MM.1S (cell line): Measurements from ENCODE around the gene RFFL.

Experiments used
- DNase-seq: peaks from one replicate; pipeline ENCODE4 v3.0.0-alpha.2; 2015
- H2AFZ ChIP-seq: fragments of 300-600 bp; sonication (generic); 2 replicates; pipeline ENCODE4 v1.6.0; 2016; ENCODE audit warnings: antibody characterized with exemption, low read length
- H3F3A ChIP-seq: fragments of 300-600 bp; sonication (generic); 2 replicates; pipeline ENCODE4 v1.6.1; 2016; ENCODE audit warnings: mild to moderate bottlenecking, antibody characterized with exemption, low read length, moderate library complexity, mixed read lengths; ENCODE audit not compliant: insufficient read depth
- H3K27ac ChIP-seq: fragments of 300-600 bp; sonication (generic); 2 replicates; pipeline ENCODE4 v1.5.1; 2016; ENCODE audit warnings: mild to moderate bottlenecking, low read length
- H3K27me3 ChIP-seq: fragments of 300-600 bp; sonication (generic); replicated peaks from 2 replicates; pipeline ENCODE4 v1.6.0; 2016; ENCODE audit warnings: low read length; ENCODE audit not compliant: insufficient read depth
- H3K36me3 ChIP-seq: fragments of 300-600 bp; sonication (generic); replicated peaks from 2 replicates; pipeline ENCODE4 v1.6.1; 2016; ENCODE audit warnings: mild to moderate bottlenecking, low read length, mixed read lengths; ENCODE audit not compliant: insufficient read depth
- H3K4me1 ChIP-seq: fragments of 300-600 bp; sonication (generic); 2 replicates; pipeline ENCODE4 v1.6.1; 2016; ENCODE audit warnings: low read length, mixed read lengths
- H3K4me2 ChIP-seq: fragments of 300-600 bp; sonication (generic); 2 replicates; pipeline ENCODE4 v1.6.0; 2016; ENCODE audit warnings: low read depth, low read length
- H3K4me3 ChIP-seq: fragments of 300-600 bp; sonication (generic); 2 replicates; pipeline ENCODE4 v1.5.1; 2016; ENCODE audit warnings: low read length, mixed read lengths
- H3K79me2 ChIP-seq: fragments of 300-600 bp; sonication (generic); 2 replicates; pipeline ENCODE4 v1.6.1; 2016; ENCODE audit warnings: mixed run types, low read length, mixed read lengths
- H3K9ac ChIP-seq: fragments of 300-600 bp; sonication (generic); 2 replicates; pipeline ENCODE4 v1.6.1; 2016; ENCODE audit warnings: low read length, mixed read lengths
- H3K9me2 ChIP-seq: fragments of 300-600 bp; sonication (generic); replicated peaks from 2 replicates; pipeline ENCODE4 v1.6.1; 2016; ENCODE audit warnings: mild to moderate bottlenecking, low read length, mixed read lengths; ENCODE audit not compliant: insufficient read depth
- H3K9me3 ChIP-seq: fragments of 300-600 bp; sonication (generic); replicated peaks from 2 replicates; pipeline ENCODE4 v1.6.1; 2016; ENCODE audit warnings: mild to moderate bottlenecking, low read length, mixed read lengths; ENCODE audit not compliant: insufficient read depth
- H4K20me1 ChIP-seq: fragments of 300-600 bp; sonication (generic); 2 replicates; pipeline ENCODE4 v1.6.1; 2016; ENCODE audit warnings: mild to moderate bottlenecking, low read length, moderate library complexity, mixed read lengths; ENCODE audit not compliant: insufficient read depth
- EZH2 ChIP-seq: fragments of 300-600 bp; sonication (generic); optimal IDR thresholded peaks from 2 replicates; pipeline ENCODE3; 2017; ENCODE audit warnings: low read depth, mild to moderate bottlenecking, antibody characterized with exemption, low read length, mixed read lengths
- EZH2phosphoT487 ChIP-seq: fragments of 300-600 bp; sonication (generic); IDR thresholded peaks from 2 replicates; pipeline ENCODE4 v1.6.1; 2018; ENCODE audit warnings: antibody characterized with exemption, low read length
- TF ChIP-seq, protein P1 (sequence below): fragments of 300-600 bp; sonication (generic); IDR thresholded peaks from 2 replicates; pipeline ENCODE4 v1.5.1; 2016; ENCODE audit warnings: antibody characterized with exemption, low read length, mixed read lengths

RFFL gene

DNA sequence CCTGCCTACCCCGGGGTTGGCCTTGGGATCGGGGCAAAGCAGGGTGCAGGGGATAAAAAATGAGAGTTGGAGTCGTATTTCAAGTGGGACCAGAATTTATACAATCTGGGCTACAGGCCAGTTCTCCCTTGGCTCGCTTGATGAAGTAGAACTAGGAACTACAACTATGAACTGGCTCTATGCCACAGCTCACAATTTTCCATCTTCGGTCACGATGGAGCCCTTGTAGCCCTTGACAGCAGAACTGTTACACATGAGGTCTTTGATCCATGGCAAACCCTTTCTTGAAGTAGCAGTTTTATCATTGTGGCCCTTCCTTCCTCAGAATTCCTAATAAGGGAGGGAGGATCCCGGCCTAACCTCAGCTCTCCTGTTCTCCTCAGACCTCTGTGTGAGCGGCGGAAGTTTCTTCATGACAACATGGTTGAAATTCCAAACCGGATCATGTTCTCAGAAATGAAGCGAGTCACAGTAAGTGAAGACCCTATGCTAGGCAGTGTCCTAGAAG lies 66.1 kb downstream of the RFFL start:
- Histone ChIP-seq H3K36me3 (peaks cover 10% of the 10 kb centered on the region; the same call in 1 of the 2 replicates), H3K4me2 (no peak overlapping the region), H3K9me2 (no peaks in the 10 kb centered on the region), H3K27ac (no peak overlapping the region), H3K9me3 (no peaks in the 10 kb centered on the region), H3K27me3 (no peaks in the 10 kb centered on the region), H2AFZ (no peak overlapping the region), H3K79me2 (peaks cover 9% of the 10 kb centered on the region), H3K9ac (no peak overlapping the region), H3K4me1 (peaks cover 13% of the 10 kb centered on the region), H3K4me3 (no peak overlapping the region), H4K20me1 (no peaks in the 10 kb centered on the region), H3F3A (no peaks in the 10 kb centered on the region)
- TF ChIP-seq EZH2: no peak
- TF ChIP-seq, protein P1, sequence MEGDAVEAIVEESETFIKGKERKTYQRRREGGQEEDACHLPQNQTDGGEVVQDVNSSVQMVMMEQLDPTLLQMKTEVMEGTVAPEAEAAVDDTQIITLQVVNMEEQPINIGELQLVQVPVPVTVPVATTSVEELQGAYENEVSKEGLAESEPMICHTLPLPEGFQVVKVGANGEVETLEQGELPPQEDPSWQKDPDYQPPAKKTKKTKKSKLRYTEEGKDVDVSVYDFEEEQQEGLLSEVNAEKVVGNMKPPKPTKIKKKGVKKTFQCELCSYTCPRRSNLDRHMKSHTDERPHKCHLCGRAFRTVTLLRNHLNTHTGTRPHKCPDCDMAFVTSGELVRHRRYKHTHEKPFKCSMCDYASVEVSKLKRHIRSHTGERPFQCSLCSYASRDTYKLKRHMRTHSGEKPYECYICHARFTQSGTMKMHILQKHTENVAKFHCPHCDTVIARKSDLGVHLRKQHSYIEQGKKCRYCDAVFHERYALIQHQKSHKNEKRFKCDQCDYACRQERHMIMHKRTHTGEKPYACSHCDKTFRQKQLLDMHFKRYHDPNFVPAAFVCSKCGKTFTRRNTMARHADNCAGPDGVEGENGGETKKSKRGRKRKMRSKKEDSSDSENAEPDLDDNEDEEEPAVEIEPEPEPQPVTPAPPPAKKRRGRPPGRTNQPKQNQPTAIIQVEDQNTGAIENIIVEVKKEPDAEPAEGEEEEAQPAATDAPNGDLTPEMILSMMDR: no peak
- no peak for TF ChIP-seq EZH2phosphoT487
- no peak for DNase-seq

DNA sequence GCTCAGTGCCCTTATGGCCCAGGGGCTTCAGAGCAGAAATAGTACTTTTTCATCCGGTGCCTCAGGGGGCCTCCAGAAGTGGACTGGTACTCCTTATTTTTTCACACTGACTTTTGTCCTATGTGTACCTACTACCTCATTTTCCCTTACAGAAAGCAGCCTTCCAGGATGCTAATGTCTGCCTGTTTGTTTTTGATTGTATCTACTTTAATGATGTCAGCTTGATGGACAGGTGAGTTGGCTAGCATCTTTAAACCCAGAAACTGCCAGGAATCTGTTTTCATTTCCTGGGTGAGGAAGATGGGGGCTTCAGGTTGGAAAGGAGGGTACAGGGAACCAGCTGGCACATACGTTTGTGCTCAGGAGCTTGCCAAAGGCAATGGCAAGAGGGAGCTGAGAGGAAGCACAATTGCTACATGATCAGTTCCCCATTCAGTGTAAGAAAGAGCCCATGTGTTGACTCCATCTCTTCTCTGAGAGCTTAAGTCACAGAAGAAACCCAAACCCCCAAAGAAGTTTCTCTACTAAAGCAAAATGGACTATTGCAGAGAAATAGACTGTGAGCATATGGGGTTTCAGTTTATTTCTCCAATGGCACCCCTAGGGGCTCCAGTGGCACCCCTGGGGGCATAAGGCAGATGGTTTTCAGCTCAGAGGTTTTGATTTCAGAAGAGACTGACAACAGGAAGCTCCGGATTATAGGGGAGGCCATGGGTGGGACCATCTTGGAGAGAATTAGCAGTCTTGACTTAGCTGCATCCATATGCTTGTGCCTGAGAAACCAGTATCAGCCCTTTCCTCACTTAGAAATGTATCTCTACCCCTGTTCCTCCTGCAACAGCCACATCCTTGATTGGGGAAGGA lies 66.9 kb downstream of the RFFL start:
- H3K36me3 ChIP-seq: peaks cover 14% of the 10 kb centered on the region; the same call in 1 of the 2 replicates
- DNase-seq: no peak

DNA sequence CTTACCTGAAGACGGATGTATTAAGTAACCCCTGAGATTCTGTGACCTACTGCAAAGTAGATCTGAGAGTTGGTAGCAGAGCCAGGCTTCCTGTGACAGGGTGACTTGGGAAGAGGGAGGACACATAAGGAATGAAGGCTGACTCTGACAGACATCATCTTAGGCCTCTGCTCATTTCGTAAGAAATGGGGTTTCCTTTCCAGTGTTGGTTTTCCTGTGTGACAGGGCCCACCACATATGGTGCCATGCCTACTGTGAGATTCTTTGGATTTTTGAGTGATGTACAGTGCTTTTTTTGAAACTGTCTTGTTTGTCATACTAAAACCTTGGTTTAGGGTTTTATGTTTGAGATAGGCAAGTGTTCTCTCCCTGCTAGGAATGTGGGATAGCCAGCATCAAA lies 70.5 kb downstream of the RFFL start:
- H3K9me3 ChIP-seq: no peaks in the 10 kb centered on the region
- H3K27ac ChIP-seq: no peak overlapping the region
- H3K27me3 ChIP-seq: no peaks in the 10 kb centered on the region
- no peak overlapping the region for H3K4me3 ChIP-seq
- H3F3A ChIP-seq: peaks cover 27% of the 10 kb centered on the region
- no peaks in the 10 kb centered on the region for H3K9me2 ChIP-seq
- H3K4me2 ChIP-seq: no peak overlapping the region
- H3K79me2 ChIP-seq: peaks cover 29% of the 10 kb centered on the region
- H3K9ac ChIP-seq: no peak overlapping the region
- TF ChIP-seq, protein P1: no peak
- TF ChIP-seq EZH2: no peak
- TF ChIP-seq EZH2phosphoT487: no peak
- H3K4me1 ChIP-seq: peaks cover 47% of the 10 kb centered on the region
- no peak for DNase-seq
- H2AFZ ChIP-seq: no peak overlapping the region
- no peaks in the 10 kb centered on the region for H4K20me1 ChIP-seq
- H3K36me3 ChIP-seq: peaks cover 29% of the 10 kb centered on the region

More for the DNA sequence above, 66.9 kb downstream of the RFFL start:
- Histone ChIP-seq H3K9me2 (no peaks in the 10 kb centered on the region), H2AFZ (no peak overlapping the region), H3K27me3 (no peaks in the 10 kb centered on the region), H4K20me1 (no peaks in the 10 kb centered on the region), H3K4me3 (no peak overlapping the region), H3K4me2 (no peak overlapping the region), H3K79me2 (peaks cover 15% of the 10 kb centered on the region), H3K4me1 (peaks cover 20% of the 10 kb centered on the region), H3K9me3 (no peaks in the 10 kb centered on the region), H3F3A (peaks cover 5% of the 10 kb centered on the region), H3K27ac (no peak overlapping the region), H3K9ac (no peak overlapping the region)
- TF ChIP-seq, protein P1: no peak
- TF ChIP-seq EZH2phosphoT487 (no peak), EZH2 (no peak)
